Suprapubic skin (tissue), 4 donors: ENCODE measurements around the gene IGFN1. TPM values are rescaled to one million over a fixed set of nuclear protein-coding genes. Genes with fewer than 3 reads are reported as not detected.

Experiments
- DNase-seq, 2 donors: peaks; one replicate each; pipeline ENCODE4 v3.0.0-alpha.2; 2019; ENCODE audit warnings: low spot score in 2 of 2
- H3K27ac ChIP-seq: fragments of 200-600 bp; sonication (generic); one replicate; pipeline ENCODE4 v1.5.1; 2019
- H3K27me3 ChIP-seq: fragments of 200-600 bp; sonication (generic); one replicate; pipeline ENCODE4 v1.5.1; 2019
- H3K36me3 ChIP-seq: fragments of 200-600 bp; sonication (generic); one replicate; pipeline ENCODE4 v1.5.1; 2019
- H3K4me1 ChIP-seq: fragments of 200-600 bp; sonication (generic); one replicate; pipeline ENCODE4 v1.5.1; 2019
- H3K4me3 ChIP-seq: fragments of 200-600 bp; sonication (generic); one replicate; pipeline ENCODE4 v1.5.1; 2019; ENCODE audit warnings: mild to moderate bottlenecking
- H3K9me3 ChIP-seq: fragments of 200-600 bp; sonication (generic); one replicate; pipeline ENCODE4 v1.5.1; 2019
- CTCF ChIP-seq, 2 donors: fragments of 200-600 bp in 1 of 2; fragments of 450-650 bp in 1 of 2; sonication (generic) in 1 of 2; IDR thresholded peaks; one replicate each; pipeline ENCODE4 v1.5.1; 2016 to 2019; ENCODE audit warnings: antibody characterized with exemption in 2 of 2, mild to moderate bottlenecking in 1 of 2, moderate library complexity in 1 of 2
- EP300 ChIP-seq: sonication (generic); formaldehyde crosslinking; IDR thresholded peaks from one replicate; pipeline ENCODE4 v1.6.1; 2017; ENCODE audit warnings: antibody characterized with exemption
- POLR2A ChIP-seq, 2 donors: fragments of 450-650 bp; IDR thresholded peaks; one replicate each; pipeline ENCODE4 v1.6.1; 2017; ENCODE audit warnings: antibody characterized with exemption in 2 of 2, mild to moderate bottlenecking in 2 of 2, moderate library complexity in 2 of 2
- POLR2AphosphoS5 ChIP-seq, 3 donors: sonication (generic); formaldehyde crosslinking; IDR thresholded peaks; one replicate each; pipeline ENCODE4 v1.6.1; 2017; ENCODE audit warnings: antibody characterized with exemption in 3 of 3
- WGBS: methylation state at CpG from one replicate; pipeline ENCODE4 v1.1.5; 2018; 5-methylcytosine and 5-hydroxymethylcytosine counted together
- total RNA-seq, 4 donors: library from RNA; depleted of rRNA; stranded (reverse); fragments of >200 nt; gene quantifications; one replicate each; pipeline ENCODE4 v1.1.0, GENCODE V29; 2016

IGFN1 gene
- total RNA-seq, 4 donors from 2014 or later, result 0.13 to 0.57 TPM; not detected in 2

DNA sequence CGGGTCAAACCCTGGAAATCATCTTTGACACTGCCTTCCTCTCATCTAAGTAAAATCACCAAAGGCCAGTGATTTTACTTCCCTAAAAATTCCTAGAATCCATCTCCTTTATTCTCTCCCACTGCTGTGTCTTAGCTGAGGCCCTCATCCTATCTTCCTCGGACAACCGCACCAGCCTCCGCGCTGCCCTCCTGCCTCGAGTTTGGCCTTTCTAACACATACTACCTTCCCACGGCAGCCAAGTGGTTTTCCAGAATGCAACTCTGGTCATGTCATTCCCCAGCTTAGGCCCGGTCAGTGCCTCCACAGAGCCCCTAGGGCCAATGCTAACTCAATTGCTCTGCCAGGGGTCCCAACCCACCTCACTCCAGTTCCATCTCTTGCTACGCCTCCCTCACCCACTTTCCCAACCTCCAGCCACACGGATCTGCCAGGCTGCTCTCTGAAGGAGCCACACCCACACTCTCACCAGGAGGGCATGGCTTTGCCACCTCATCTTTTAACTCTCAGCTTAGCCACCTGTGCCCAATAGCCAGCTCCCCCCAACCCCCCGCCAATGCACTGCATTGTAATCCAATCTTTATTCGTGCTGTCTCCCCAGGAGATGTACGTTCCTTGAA is 43.1 kb upstream of the IGFN1 start:
- WGBS, result 93% methylated on average over 13 of the region's 13 CpGs
- H3K36me3 ChIP-seq, result peaks cover 57% of the 10 kb centered on the region

GRCh38 chr1:201149400-201149799 is 41.2 kb upstream of the IGFN1 start:
- H3K27me3 ChIP-seq, result no peaks in the 10 kb centered on the region
- H3K9me3 ChIP-seq, result no peaks in the 10 kb centered on the region
- no peak for TF ChIP-seq EP300
- TF ChIP-seq CTCF (IDR thresholded peaks at IDR 0.05), result no peak
- no peak for TF ChIP-seq POLR2A (IDR thresholded peaks at IDR 0.05)
- TF ChIP-seq POLR2AphosphoS5 (IDR thresholded peaks at IDR 0.05), result no peak
- peaks cover 16% of the 10 kb centered on the region for H3K4me1 ChIP-seq
- H3K27ac ChIP-seq, result no peak overlapping the region
- DNase-seq, result peak in 1 of 2 donors; percentile 11
- H3K4me3 ChIP-seq, result no peak overlapping the region
- 68% methylated on average over 4 of the region's 4 CpGs for WGBS
- H3K36me3 ChIP-seq, result peaks cover 38% of the 10 kb centered on the region

More for the DNA sequence above, 43.1 kb upstream of the IGFN1 start:
- no peaks in the 10 kb centered on the region for H3K9me3 ChIP-seq
- H3K27ac ChIP-seq, result no peak overlapping the region
- no peaks in the 10 kb centered on the region for H3K27me3 ChIP-seq
- H3K4me1 ChIP-seq, result peaks cover 6% of the 10 kb centered on the region
- TF ChIP-seq POLR2A (IDR thresholded peaks at IDR 0.05), result no peak
- TF ChIP-seq EP300, result no peak
- TF ChIP-seq CTCF (IDR thresholded peaks at IDR 0.05), result no peak
- TF ChIP-seq POLR2AphosphoS5 (IDR thresholded peaks at IDR 0.05), result no peak
- DNase-seq, result peak in 1 of 2 donors; percentile 50
- no peak overlapping the region for H3K4me3 ChIP-seq

DNA sequence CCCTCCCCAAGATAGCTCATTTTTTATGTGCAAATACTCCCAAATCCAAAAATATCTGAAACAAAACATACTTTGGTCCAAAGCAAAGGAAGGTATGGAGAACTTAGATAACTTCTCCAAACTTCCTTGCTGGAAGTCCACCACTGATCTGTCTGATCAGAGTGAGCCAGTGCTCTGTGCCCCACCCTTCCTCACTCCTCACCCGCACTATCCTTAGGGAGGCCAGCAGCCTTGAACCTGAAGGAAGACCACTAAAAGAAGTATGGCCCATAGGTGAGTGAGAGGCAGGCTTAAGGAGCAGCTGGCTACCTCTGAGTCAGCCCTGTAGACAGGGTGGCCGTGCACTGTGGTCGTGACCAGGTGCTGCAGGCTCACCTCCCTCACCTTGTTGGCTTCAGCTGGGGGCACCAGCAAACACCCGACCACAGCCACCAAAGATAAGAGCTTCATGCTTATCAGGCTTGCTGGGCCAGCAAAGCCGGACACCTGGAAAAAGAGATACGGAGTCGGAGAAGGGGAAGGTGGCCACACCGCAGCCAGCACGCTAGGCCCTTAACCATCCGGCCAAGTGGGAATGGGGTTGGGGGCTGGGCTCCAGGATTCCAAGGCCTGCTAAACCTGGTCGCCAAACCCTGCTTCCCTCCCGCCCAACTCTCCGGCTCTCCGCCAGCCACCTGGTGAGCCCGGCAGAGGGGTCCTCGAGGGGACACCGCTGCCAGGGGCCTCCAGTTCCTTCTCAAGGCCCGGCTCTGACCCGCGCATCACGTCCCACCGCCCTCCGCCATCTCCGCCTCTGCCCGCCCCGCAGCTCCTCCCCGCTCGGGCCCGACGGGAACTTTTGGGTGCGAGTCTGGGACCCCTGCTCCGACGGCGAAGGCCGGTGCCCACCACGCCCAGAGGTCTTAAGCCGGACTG is 36.9 kb upstream of the IGFN1 start:
- Histone ChIP-seq H3K27me3 (no peaks in the 10 kb centered on the region), H3K27ac (peak overlapping the region; percentile 52), H3K4me1 (peaks cover 22% of the 10 kb centered on the region), H3K36me3 (peaks cover 6% of the 10 kb centered on the region), H3K9me3 (no peaks in the 10 kb centered on the region), H3K4me3 (peak overlapping the region; percentile 80)
- DNase-seq, result no peak
- TF ChIP-seq POLR2A (IDR thresholded peaks at IDR 0.05) (no peak), CTCF (IDR thresholded peaks at IDR 0.05) (no peak), EP300 (no peak), POLR2AphosphoS5 (IDR thresholded peaks at IDR 0.05) (no peak)
- 13% methylated on average over 8 of the region's 37 CpGs for WGBS

DNA sequence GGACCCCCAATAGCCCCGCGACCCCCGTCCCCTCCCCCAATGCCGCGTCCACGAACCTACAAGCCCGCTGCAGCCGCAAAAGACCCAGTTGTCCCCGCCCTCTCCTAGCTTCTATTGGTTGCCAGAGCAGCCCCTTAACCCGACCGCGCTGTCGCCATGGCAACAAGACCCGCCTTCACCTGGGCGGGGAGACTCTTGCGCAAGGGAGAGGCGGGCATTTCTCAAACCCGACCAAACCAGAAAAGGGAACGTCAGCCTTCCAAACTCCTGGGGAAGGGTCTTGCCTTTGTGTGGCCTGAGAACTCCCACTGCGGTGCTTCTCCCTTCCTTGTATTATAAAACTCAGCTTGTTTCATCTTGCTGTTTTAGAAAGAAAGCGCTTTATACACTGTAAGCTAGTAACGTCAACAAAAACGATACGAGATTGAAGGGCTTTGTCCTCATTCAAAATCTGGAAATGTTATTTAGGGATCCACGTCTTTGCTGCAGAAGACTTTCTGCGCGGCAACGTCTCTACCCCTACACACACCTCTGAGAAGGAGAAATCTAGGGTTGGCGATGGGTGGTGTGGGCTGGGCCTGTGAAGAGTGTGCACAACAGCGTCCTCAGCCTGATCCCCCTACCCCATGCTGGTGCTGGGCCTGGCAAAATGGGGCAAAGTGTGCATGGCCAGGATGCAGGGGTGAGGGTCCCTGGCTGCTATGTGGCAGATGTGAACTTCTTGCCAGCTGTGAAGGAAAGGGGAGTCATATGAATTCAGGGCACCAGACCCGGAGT is 36.0 kb upstream of the IGFN1 start, which contains the start of gene TMEM9:
TMEM9 (minus strand) TSS at position 86 of the 777 bp plus-strand sequence. CDS start 551 bp downstream, outside the sequence.
- Histone ChIP-seq H3K9me3 (no peaks in the 10 kb centered on the region), H3K4me3 (peak within 1 kb of the TSS; percentile 80), H3K4me1 (peaks cover 22% of the 10 kb centered on the region), H3K27ac (peak within 1 kb of the TSS; percentile 52), H3K36me3 (peaks cover 6% of the 10 kb centered on the region), H3K27me3 (no peaks in the 10 kb centered on the region)
- no peak for TF ChIP-seq POLR2A (IDR thresholded peaks at IDR 0.05)
- TF ChIP-seq POLR2AphosphoS5 (IDR thresholded peaks at IDR 0.05), result peak in 1 of 3 donors; percentile 60
- 9% methylated on average over 28 of the region's 31 CpGs for WGBS
- peak; percentile 98 to 99 for DNase-seq

DNA sequence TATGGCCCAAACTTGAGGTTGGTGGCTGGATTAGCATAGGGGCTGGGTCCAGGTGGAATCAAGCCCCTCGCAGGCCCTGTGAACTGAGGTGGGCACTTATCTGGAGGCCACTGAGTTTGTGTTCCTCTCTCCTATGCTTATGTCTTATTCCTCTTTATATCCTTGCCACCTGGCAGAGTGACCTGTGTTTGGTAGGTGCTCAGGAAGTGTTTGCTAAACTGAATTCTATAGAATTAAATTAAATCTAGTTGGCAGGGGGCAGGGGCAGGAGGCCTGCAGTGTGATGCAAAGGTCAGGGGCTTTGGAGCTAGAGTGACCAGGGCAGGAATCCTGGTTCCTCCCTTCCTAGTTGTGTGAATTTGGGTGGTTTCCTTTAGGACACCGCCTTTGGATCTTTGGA is 35.3 kb upstream of the IGFN1 start:
- peaks cover 22% of the 10 kb centered on the region for H3K4me1 ChIP-seq
- TF ChIP-seq POLR2A (IDR thresholded peaks at IDR 0.05), result no peak
- no peak for TF ChIP-seq EP300
- TF ChIP-seq POLR2AphosphoS5 (IDR thresholded peaks at IDR 0.05), result no peak
- no peak for TF ChIP-seq CTCF (IDR thresholded peaks at IDR 0.05)
- no peak overlapping the region for H3K27ac ChIP-seq
- peak in 1 of 2 donors; percentile 11 for DNase-seq
- 85% methylated on average over 2 of the region's 2 CpGs for WGBS
- no peaks in the 10 kb centered on the region for H3K9me3 ChIP-seq
- peaks cover 6% of the 10 kb centered on the region for H3K36me3 ChIP-seq
- no peaks in the 10 kb centered on the region for H3K27me3 ChIP-seq
- H3K4me3 ChIP-seq, result no peak overlapping the region
